GM18873 (cell line): ENCODE data around the gene SCYGR2.
"Not testable (repeated sequence)": the region's sequence is repeated elsewhere in the genome, so short reads cannot be mapped to it uniquely, and the experiment has no call there.

Experiments
- ATAC-seq: cut with Tn5 transposase; IDR thresholded peaks from one replicate; pipeline ENCODE4 v1.9.1; 2021; ENCODE audit warnings: mild to moderate bottlenecking, moderate library complexity, moderate number of reproducible peaks; ENCODE audit not compliant: unreplicated experiment, low FRiP score

Gene SCYGR2, protein sequence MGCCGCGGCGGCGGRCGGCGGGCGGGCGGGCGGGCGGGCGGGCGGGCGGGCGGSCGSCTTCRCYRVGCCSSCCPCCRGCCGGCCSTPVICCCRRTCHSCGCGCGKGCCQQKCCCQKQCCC

DNA sequence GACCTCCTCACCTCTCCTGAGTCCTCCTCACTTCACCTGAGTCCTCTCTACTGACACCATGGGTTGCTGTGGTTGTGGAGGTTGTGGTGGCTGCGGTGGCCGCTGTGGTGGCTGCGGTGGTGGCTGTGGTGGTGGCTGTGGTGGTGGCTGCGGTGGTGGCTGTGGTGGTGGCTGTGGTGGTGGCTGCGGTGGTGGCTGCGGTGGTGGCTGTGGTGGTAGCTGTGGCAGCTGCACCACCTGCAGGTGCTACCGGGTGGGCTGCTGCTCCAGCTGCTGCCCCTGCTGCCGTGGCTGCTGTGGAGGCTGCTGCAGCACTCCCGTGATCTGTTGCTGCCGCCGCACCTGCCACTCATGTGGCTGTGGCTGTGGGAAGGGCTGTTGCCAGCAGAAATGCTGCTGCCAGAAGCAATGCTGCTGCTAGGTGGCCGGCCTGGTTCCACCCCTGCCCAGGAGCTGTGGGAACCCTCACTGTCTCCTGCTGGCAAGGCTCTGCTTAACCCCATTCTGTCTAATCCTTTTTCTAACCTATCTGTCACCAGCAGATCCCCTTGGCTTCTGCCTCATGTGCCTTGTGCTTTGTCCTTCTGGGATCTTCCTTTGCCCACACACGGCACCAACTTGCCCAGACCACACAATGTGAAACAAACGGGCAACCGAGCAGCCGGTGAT, at the start of gene SCYGR2:
Gene SCYGR2 (plus strand): TSS at position 59 of the 669 bp plus-strand sequence. CDS start 0 bp downstream, at position 59.
- not testable (repeated sequence) for ATAC-seq

DNA sequence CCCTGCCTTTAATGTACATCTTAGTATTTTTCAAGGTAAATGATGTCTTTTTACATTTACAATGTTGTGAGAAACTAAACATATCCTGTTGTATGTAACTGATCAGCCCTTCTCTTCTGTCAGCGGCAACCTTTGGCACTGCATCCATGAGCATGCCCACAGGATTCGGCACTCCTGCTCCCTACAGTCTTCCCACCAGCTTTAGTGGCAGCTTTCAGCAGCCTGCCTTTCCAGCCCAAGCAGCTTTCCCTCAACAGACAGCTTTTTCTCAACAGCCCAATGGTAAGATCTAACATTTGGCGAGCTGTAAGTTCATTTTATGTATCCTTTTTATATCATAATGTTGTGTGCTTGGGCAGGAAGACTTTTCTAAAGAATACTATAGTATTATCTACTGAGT, 46.9 kb upstream of the SCYGR2 start:
- no peak for ATAC-seq

DNA sequence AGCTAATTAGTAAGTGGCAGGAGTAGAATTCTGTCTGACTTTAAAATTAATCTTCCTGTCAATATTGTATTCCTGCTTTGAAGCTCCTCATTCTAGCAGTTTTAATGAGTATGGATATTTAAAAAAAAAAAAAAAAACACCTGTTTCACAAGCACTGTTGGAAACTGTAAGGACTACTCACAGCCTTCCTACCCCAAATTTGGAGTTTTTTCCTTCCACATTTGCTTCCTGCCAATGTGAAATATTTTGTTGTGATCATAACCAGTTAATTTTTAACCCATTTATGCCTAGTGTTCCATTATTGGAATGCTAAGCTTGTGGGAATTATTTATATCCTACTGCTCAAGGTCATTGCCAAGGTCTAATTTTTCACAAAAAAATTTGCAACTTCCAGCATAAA, 36.1 kb upstream of the SCYGR2 start:
- no peak for ATAC-seq

DNA sequence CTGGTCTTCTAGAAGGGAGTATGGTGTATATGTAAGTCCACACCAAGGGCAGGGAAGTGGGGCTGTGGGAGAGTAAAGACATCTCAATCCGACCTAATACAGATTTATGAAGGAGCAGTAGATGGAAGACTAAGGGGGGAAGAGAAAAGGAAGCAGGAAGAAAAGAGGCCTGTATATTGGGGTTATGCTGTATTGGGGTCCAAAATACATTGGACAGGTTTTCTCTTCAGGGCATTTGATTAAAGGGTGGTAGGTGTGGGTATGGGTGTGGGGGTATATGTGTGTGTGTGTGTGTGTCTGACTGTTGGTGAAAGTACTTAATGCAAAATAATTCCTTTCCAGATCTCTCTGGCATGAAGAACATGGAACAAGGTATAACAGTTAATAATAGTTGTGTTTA, 33.6 kb upstream of the SCYGR2 start:
- ATAC-seq, result no peak

DNA sequence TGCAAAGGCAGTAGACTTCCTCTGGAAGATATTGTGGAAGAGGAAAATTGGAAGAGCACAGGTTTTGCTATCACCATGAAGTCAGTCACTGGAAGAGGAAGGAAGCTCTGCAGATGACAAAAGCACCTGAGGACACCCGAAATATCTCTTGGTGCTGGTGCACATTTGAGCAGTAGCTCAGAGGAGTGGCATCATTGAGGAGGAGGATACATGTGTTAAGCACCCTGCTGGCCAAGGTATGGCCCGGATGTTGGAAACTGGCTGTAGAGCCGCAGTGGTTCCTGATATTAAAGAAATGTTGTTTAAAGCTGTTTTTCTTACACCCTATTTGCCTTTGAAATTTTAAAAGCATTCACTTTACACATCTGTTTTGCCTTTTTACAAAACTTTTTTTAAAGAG, 32.7 kb upstream of the SCYGR2 start:
- no peak for ATAC-seq

DNA sequence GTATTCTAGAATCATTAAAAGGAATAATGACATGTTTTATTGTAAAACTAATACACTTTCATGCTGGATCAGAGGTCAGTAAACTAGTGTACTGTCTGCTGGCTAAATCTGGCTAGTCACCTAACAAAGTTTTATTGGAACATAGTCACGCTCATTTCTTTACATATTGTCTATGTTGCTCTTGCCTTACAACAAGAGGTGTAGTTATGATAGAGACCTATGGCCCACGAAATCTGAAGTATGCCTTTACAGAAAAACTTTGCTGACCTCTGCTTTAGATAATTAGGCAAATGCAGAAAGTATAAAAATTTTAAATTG, 29.9 kb upstream of the SCYGR2 start:
- no peak for ATAC-seq

DNA sequence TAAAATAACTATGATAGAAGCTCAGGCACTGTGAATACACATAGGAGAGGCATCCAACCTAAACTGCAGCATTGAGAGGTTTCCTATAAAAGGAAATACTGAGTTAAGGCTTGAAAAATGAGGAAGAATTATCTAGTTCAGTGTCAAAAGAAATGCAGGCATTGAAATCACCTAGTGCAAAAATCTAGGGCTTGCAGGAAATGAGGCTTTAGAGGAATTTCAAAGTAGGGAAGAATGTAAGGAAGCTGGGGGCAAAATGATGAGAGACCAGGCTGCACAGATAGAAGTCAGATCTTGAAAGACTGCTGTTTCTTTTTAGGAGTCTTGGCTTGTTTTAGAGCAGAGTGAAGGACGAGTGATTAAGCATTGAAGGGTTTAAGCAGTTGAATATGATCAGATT, 28.1 kb upstream of the SCYGR2 start:
- ATAC-seq, result no peak

DNA sequence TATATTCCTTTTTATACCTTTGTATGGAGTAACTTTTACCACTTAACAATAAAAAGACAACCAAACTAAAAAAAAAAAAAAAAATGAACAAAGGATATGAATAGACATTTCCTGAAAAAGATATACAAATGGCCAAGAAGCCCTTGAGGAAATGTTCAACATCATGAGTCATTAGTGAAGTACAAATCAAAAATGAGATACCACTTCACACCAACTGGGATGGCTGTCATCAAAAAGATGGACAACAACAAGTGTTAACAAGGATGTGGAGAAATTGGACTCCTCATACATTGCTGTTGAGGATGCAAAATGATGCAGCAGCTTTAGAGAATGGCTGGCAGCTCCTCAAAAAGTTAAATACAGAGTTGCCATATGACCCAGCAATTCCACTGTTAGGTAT, 22.6 kb upstream of the SCYGR2 start:
- no peak for ATAC-seq

DNA sequence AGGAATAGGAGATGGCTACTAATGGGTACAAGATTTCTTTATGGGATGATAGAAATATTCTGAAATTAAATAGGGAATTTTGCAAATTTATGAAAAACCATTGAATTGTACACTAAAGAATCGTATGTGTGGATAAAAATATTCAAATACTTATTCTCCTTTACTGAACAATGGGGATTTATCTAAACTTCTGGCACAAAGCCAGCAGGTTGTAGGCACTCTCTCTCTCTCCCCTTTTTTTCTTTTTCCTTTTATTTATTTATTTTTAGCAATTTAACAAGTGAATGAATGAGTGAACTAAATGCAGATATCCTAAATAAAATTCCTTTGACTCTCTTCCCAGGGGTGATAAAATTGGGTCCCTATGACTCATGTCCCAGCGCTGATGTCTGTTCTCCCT, 21.9 kb upstream of the SCYGR2 start:
- ATAC-seq, result no peak

DNA sequence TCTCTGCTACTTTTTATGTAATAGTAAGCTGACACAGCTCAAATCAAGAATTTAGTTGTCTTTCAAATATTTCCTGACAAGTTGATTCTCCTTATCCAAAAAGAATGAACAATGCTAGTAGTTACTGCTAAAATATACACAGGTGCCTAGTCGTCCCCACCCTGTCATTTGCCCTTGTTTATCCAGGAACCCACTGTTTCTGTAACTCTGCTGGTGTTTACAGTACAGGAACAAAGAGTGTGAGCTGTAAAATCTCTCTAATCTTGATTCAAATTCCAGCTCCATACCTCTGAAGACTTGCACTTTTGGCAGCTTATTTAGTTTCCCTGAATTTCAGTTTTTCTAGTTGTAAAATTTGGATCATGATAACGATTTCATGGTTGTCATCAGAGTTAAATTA, 21.1 kb upstream of the SCYGR2 start:
- ATAC-seq, result no peak

DNA sequence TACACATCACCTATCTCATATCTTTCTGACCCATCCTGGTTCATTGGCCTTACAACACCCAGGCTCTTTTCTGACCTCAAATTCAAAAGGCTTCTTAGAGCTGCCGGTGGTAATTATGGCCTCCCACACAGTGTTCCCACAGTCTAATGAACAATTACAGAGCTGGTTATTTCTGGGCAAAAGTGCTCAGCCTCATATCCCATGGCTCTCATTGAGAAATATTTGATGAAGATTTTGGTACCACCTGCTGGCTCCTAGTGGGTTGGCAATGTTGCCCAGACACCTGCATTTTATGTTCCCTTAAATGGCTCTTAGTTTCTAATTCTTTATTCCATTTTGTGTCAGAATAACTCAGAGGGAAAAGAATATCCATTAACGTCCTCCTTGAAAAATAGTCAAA, 20.1 kb upstream of the SCYGR2 start:
- no peak for ATAC-seq

DNA sequence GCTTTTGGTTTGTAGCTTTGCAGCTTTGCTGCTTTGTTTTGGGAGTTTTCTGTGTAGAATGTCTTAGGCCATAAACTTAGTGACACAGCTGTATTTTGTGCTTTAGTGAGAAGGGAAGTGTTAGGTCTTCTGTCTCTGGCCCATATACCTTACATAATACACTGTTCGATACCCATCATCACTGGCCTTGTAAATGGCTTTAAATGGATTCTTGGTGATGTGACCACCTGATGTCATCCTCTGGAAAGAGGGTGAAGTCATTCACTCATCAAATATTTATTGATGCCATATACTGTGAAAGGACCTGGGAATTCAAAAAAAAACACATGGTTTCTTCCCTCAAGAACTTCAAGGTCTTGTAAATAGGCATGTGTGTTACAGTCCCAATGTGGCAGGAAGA, 18.9 kb upstream of the SCYGR2 start:
- no peak for ATAC-seq

DNA sequence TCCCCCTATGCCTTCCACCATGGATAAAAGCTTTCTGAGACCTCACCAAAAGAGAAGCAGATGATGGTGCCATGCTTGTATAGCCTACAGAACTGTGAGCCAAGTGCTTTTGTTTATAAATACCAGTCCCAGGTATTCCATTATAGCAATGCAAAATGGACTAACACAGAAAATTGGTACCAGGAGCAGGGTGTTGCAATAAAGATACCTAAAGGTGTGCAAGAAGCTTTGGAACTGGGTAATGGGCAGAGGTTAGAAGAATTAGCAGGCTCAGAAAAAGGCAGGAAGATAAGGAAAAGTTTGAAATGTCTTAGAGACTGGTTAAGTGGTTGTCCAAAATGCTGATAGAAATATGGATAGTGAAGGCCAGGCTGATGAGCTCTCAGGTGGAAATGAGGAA, 16.3 kb upstream of the SCYGR2 start:
- ATAC-seq, result no peak

DNA sequence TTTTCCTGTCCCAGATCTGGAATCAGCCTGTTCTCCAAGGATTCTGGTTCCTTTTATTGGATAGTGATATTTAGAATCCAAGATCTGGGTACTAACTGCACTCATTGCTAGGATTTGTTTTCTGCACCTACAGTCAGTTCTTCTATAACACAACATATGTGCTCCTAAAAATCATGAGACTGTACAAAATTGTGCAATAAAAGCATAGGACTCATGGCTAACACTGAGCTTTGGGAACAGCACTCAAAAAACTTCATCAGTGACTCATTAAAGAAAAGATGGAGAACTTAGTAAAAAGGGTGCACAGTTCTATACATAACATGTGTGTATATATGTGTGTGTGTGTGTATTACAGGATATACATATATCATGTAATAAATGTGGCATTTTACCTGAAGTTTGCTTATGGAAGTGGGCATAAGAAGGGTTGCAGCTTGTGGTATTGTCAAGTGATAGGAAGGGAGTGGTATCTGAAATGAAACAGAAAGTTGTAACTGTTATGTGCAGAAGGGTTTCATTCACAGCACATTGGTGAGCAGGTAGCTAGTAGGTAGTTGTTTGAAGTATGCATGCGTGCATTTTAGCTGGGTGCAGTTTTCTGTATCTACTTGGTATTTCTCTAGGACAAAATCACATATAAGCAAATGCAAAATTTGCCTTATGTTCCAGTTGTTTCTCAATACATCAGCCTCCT, 5.9 kb upstream of the SCYGR2 start:
- peak; percentile 59 for ATAC-seq

DNA sequence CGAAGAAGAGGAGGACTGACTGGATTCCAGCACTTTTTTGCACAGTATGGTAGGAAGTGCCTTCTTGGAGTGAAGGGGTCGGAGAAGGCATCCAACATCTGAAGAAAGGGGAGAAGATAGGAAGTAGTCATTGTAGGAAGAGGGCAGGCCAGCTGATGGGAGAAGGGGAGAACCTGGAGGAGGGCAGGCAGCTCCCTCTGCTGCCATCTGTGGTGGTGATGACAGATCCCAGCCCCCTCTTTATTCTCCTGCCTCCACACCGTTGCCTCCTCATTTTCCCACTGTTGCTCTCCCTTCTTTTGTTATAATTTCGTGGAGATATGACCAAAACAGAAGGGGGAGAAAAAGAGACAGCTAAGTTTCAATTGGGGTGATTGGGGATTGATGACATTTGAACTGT, 2.9 kb upstream of the SCYGR2 start:
- ATAC-seq, result no peak

DNA sequence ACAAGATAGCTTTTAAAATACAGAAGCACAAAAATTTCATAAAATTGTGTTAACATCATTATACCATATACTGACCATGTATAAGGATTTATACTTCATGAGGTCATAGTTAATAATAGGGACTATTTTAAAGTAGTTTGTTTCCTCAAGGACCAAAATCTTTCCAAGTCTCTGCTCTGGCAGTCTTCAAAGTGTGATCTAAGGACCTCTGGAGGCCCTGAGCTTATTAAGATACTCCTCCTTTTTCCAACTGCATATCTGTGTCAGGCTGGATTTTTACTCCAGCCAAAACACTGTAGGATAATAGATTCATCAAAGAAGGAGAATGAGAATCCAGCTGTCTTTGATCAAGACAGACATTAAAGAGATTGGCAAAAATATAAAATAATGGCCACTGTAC, 1.7 kb upstream of the SCYGR2 start:
- ATAC-seq, result no peak

DNA sequence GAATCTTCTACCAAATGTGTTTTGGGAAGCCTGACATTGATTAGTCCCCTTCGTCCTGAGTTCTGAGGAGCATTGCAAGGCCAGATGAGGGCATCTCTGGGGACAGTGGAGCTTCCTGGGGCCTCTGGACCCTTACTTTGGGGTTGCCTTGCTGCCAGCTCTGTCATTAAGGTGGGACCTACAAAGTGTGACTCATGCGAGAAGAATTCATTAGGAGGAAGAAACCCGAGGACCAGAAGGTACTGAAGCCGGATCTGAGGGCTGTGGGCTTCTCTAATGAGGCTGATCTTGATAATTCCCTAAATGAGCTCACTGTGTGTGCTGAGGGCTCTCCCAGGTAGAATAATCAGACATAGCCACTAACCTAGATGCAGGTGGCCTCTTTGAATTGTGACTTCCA, 695 bp upstream of the SCYGR2 start:
- no peak for ATAC-seq

DNA sequence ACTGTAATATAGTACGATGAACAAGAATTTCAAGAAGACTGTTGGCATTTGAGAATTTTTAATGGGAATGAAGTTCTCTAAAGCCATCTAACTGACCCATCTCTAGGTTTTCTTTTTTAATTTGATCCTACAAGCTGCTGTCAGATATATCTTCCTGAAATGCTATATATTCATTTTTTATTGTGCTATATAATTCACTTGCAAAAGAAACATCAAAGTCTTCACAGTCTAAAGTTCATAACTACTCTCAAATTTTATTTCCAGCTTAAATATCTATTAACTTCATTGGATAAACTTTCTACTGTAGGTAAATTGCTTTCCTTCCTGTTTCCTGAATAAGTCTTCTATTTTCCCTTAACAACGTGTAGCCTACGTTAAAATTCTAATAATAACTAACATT, 3.7 kb downstream of the SCYGR2 start:
- ATAC-seq, result no peak

DNA sequence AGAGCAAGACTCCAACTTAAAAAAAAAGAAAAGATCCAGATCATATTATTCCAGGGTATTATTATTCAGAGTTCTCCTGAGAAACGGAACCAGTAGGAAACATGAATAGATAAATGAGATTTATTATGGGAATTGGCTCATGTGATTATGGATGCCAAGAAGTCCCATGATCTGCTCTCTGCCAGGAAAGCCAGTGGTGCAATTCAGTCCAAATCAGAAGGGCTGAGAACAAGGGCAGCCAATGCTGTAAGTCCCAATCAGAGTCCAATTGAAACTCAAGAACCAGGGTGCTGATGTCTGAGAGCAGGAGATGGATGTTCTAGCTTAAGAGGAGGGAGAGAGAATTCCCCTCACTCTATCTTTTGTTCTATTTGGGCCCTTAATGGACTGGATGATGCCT, 7.8 kb downstream of the SCYGR2 start:
- ATAC-seq, result no peak

DNA sequence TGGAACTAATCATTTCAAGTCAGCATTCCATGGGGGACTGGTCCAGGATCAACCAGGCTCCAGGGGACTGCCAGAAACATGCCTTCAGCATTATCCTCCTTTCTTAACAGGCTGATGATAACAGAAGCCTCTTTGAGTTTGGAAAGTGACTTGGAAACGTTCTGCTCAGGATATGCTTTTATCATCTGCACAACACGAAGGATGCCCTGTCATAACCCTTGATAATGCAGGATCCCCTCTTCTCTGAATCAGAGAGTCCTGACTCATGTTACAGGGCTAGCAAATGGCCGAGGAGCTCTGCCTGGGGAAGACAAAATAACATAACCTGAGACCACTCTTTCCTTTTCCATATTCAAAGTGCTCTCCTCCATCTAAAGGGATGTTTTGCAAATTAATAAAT, 9.2 kb downstream of the SCYGR2 start:
- no peak for ATAC-seq

DNA sequence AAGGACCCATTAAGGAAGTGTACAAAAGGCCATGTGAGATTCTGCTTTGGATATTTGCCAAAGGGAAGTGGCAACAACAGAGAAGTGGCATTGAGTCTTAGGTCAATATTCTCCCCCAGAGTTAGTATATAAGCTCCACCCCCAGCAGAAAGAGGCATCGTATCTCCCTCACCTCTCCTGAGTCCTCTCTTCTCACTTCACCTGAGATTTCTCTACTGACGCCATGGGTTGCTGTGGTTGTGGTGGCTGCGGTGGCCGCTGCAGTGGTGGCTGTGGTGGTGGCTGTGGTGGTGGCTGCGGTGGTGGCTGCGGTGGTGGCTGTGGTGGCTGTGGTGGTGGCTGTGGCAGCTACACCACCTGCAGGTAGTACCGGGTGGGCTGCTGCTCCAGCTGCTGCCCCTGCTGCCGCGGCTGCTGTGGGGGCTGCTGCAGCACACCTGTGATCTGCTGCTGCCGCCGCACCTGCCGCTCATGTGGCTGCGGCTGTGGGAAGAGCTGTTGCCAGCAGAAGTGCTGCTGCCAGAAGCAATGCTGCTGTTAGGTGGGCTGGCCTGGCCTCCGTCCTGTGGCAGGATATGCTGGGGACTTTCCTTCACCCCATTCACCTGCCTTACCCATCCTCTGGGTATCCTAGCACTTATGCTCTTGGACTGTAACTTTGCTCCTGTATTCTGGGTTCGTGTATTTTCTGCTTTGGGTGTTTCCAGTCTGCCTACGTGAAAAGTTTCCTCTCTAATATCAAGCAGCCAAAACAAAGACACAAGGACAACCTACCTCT, 10.1 kb downstream of the SCYGR2 start:
- no peak for ATAC-seq

DNA sequence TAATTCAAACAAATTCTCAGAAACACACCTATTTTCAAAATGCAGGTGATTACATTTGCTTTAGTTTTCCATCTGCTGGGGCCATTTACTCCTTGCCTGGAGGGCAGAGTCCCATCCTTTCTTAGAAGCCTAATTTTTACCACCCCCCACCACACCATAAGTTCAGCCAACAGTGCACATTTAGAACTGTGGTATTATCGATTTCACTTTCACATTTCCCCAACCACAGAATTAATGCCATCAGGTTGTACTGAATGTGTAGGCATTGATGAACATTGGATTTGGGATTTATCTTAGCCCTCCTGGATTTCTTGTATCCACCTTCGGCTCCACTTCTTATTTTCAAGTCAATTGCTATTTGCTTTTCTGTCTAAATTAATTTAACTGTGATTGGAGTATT, 11.4 kb downstream of the SCYGR2 start:
- no peak for ATAC-seq
